ENCODE results near the gene C2CD4D.
A peak's percentile ranks its signal among the peaks of the same experiment; 100 is the strongest.
"Not testable (repeated sequence)": the region's sequence is repeated elsewhere in the genome, so short reads cannot be mapped to it uniquely, and the experiment has no call there.

The C2CD4D gene

DNA sequence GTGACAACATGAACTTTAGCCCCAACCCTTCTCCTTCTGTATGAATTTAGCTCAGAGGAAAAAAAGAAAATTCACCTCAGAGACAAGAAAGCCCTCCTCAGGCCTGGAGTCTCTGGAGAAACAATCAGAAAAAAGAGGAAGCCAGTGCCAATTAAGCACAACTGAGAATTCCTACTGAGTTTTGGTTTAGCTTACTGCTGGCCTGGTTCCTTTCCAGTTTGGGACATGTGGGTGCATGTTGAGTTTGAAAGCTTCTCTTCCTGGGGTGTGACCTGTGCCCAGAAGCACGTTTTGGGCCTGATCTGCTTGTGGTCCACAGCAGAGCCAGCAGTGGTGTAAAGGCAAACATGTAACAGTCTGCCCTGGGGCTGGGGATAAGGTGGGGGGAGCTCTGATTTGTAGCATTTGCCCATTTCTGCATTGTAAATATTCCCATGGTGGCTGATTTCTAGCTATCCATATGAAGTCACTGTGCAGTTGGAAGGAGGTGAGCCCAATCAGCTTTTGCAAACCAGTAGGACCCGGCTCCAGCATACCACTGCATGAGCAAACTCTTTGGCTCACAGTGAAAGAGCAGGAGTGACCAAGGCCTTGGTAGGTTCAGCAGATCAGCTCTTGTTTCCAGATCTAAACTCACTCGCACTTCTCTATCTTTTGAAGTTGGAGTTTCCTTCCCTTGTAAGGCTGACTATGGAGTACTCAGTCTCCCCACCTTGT lies 18.6 kb upstream of the C2CD4D start:
- DNase-seq, result no peak

DNA sequence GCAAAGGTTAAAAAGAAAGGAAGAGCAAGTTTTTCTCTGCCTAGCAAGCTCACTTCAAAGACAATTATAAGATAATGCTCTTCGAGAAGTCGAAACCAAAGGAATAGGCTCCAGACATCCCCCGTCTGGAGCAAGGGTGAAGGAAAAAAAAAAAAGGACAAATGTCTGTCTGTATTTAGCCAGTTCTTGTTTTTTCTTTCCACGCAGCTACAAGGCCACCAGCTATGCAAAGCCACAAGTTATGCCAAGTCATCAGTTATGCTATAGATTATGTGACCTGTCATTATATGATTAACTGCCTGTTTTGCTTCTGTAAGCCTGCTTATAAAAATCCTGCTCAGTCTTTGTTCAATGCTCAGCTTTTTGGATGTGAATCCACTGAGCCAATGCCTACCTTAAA lies 16.3 kb upstream of the C2CD4D start:
- no peak for DNase-seq

DNA sequence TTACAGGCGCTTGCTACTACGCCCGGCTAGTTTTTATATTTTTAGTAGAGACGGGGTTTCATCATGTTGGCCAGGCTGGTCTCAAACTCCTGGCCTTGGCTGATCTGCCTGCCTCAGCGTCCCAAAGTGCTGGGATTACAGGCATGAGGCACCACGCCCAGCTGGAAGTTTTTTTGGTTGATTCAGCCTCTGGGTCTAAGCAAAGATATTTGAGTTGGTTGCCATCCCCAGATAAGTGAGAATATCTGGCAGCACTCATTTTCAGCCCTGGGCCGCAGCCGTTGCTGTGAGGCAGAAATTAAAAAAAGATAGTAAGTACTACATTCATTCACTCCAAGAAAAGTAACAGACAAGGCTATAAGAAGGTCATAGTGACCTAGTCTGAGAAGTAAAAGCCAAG lies 15.9 kb upstream of the C2CD4D start:
- not testable (repeated sequence) for DNase-seq

DNA sequence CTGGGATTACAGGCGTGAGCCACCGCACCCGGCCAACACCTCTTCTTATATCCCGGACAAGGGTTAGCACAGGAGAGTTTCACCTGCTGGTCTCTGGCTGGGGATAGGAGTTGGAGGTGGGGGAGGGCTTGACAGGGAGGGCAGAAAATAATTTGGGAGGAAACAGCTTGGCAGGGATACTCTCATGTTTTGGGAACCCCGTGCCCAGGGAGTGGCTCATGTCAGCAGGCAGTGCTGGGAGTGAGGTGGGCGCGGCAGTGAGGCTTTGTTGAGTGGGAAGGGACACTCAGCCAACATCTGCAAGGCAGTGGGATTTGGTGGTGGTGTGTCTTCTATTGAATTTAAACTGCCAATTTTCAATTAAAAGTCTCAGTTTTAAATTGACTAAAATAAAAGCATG lies 15.0 kb upstream of the C2CD4D start:
- no peak for DNase-seq

DNA sequence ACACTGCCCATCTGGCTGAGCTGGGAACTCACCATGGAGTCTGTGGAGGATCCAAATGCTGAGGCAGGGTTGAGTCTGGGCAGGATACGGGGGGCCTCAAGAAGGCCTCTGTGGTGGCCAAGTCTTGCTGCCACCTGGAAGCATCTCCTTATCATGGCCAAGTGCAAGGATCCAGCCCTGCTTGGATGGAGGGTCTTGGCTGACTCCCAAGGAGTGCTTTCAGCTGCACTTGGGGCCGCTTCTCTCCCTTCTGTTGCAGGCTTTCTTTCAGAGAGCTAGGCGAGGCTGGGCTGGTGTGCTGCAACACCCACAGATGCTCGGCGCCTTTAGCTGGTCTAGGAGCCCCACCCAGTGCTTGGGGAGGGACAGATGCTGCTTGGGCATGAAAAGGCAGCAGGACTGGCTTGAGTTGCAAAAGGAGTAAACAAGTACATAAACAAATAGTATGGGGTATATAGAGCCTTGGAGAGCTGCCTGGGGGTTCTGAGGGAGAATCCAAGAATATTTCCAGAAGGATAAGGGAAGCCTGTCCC lies 13.9 kb upstream of the C2CD4D start, which contains the start of gene THEM5:
TSS of gene THEM5 (minus strand) at position 302 of the 533 bp plus-strand sequence. CDS start at position 155, 147 bp downstream.
- no peak for DNase-seq

DNA sequence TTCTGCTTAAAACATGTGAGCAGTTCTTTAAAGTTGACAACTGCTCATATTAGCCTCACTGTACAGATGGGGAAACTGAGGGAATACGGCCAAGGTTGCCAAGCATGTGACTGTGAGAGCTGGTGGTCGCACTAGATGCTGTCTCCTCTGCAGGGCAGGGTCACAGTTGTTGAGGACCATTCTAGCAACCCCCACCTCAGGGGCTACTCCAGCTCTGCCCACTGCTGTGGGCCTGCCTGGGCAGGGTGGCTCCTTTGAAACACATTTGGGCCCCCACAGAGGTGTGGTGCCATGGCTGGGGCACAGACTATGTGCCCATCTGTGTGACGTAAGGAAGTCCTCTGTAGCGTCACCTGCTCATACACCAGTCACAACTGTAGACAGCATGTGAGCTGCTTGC lies 13.1 kb upstream of the C2CD4D start:
- DNase-seq, result no peak

DNA sequence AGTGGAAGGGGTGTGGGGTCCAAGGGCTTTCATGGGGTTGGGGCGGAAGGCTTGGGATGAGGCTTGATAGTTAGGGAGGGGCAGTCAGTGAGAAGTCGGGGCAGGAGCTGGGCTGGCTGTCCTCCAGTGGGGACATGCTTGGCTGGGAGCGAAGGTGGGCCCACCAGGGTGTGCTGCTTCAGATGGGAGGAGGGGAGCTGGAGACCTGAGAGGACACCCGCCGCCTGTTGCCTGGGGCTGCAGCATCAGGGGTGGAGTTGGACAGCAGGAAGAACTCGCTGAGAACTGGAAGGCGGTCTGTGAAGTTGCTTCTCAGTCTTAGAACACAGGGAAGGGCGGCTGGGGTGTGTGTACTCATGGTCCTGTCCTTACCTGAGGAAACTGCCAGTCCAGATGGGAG lies 12.3 kb upstream of the C2CD4D start:
- DNase-seq, result no peak

DNA sequence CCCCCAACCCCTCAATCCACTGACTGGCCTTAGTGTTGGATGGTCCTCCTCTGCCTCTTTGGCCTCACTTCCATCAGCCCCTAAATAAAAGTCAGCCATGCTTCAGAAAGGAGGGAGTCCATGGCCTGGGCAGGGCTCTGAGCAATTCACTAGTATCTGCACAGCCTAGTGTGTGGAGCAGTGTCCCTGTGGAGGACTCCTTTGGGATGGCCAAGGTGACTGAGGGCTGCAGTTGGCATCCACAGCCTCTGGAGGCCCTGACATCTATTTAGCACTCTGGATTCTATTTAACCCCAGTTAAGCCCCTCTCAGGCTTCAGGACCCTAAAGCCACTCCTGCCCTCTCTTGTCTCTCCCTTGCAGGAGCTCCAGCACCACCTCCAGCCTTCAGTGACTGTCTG lies 10.3 kb upstream of the C2CD4D start:
- no peak for DNase-seq

DNA sequence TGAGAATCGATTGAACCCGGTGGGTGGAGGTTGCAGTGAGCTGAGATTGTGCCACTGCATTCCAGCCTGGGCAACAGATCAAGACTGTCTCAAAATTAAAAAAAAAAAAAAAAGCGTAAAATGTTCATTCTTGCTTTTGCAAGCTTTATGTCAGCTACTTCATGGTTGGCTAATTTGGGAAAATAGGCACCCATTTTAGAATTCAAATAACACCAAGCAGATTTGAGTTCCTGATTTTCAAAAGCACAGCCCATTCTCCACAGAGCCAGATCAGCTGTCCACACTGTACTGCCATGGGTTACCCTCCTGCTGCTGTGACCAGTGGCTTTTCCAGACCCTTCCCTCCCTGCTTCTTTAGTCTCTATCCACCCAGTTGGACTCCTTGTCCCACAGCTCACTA lies 9.5 kb upstream of the C2CD4D start:
- no peak for DNase-seq

DNA sequence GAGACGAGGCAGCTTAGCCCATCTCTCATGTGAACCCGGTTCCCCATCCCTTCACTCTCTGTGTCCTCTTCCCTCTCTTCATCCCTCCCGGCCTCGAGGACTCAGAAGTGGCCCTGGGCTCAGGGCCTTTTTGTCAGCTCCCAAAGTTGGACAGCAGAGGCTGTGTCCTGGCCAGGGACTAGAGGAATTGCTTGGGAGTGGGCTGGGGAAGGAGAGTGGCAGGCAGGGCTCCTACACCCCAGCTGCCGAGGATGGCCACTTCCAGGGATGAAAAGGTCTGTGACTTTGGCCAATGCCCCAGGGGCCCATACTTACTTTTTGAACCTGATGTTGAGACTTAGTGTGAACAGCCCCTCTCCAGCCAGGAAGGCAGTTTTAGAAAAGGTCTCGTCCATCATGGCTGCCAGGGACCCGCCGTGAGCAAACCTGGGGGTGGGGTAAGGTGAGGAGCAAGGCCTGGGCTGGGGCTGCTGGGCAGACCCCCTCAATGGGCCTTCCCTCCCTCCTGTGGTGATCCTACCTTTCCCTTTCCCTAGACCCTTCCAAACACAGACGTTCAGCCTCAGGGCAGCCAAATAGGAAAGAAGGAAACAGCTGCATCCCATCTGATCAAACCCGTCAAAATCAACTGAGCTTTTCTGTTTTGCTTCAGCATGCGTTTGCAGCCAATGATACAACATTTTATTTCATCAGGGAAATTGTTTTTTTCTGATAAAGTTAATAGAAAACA lies 8.4 kb upstream of the C2CD4D start:
- DNase-seq, result no peak

DNA sequence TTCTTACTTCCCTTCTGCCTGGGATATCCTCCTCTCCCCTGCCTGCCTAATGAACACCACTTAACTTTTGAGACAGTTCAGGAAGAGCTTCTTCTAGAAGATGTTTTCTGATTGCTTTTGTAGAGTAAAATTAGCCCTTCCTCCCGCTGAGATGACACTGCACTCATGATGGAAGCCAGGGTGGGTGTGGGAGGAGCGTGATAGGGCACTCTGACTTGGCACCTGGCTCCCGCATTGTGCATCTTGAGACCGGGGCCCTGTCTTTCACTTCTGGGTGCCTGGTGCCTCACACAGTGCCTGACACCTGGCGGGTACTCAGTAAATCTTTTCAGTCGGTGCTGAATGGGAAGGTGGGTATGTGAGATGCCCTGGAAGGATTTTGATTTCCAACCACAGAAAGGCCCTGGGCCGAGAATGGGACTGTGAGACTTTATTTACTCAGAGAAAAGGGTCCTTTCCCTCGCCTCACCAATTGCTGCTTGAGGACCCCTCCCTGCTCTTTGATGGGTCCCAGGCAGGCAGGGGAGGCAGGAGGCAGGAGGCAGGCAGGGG lies 7.1 kb upstream of the C2CD4D start:
- DNase-seq, result no peak

DNA sequence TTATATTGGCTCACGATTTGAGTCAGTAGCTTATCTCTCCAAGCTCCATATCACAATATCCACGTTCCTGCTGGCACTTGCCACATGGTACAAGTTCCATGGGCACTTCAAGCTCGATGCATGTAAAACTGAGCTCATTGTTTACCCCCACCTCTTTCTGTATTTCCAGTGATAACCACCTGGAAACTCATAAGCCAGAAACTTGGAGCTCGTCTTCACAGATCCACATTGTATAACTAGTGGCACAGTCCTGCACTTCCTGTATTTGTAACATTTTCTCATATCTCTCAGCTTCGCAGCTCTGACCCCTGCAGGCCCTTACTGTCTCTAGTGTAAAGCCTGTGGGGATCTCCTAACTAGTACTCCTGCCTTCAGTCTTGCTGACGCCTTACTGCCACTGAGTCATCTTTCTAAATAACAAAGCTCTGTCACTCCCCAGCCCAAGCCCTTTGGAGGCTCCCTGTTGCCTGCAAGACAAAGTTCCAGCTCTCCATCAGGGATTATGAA lies 6.5 kb upstream of the C2CD4D start:
- no peak for DNase-seq

DNA sequence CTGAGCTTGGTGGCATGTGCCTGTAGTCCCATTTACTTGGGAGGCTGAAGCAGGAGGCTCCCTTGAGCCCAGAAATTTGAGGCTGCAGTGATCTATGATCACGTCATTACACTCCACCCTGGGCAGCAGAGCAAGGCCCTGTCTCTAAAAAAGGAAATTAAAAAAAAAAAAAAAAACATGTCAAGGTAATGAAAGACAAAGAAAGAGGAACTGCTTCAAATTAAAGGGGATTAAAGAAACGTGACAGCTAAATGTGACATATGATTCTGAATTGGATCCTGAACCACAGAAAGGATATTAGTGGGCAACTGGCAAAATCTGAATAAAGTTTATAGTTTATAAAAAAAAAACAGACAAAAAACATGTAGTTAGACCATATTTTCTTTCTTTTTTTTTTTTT lies 3.8 kb upstream of the C2CD4D start:
- no peak for DNase-seq

DNA sequence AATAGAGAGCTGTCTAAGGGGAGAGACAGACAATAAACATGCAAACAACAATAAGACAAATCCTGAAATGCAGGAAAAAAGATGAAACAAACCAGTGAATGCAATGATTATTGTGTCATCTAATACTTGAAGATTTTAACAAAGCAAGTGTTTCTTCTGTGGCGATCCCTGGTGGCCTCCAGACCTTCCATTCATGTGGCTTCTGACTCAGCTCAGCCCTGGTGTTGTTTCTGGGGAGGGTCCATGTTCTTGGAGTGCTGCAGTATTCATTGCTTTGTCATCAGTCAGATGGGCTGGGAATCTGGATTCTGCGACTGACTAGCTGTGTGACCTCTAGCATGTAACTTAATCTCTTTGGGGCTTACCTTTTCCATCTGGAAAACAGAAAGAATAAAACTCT lies 1.5 kb upstream of the C2CD4D start:
- no peak for DNase-seq

DNA sequence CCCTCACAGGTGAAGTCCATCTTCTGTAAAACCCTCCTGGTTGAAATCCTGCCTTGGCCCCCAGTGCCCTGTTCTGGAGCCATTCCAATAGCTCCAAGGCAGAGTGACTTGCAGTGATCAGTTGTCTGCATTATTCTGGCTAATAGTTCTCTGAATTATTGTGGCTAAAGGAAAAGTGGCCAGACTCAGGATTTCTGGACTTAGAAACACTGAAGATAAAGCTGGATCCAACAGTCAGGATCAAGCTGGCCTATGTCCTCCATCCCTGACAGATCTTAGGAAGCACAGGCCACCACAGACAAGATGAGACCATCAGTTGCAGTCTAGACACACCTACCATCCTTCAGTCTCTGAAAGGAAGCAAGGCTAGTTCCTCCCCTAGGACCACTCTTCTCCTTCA lies 801 bp upstream of the C2CD4D start:
- peak; percentile 28 for DNase-seq

DNA sequence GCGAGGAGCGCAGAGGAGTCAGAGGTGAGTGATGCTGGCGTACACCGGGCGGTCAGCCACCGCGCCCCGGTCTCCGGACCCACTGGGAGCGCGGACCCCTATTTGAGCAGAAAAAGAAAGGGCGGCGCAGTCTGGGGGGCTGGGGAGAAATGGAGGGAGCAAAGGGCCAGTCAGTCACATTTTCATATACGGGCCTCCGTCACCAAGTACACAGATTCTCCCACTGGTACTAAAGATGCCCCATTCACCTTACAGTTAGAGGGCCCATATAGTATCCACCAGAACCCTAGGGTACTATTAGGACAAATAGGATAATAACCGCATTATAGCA lies 573 bp downstream of the C2CD4D start:
- DNase-seq, result no peak

DNA sequence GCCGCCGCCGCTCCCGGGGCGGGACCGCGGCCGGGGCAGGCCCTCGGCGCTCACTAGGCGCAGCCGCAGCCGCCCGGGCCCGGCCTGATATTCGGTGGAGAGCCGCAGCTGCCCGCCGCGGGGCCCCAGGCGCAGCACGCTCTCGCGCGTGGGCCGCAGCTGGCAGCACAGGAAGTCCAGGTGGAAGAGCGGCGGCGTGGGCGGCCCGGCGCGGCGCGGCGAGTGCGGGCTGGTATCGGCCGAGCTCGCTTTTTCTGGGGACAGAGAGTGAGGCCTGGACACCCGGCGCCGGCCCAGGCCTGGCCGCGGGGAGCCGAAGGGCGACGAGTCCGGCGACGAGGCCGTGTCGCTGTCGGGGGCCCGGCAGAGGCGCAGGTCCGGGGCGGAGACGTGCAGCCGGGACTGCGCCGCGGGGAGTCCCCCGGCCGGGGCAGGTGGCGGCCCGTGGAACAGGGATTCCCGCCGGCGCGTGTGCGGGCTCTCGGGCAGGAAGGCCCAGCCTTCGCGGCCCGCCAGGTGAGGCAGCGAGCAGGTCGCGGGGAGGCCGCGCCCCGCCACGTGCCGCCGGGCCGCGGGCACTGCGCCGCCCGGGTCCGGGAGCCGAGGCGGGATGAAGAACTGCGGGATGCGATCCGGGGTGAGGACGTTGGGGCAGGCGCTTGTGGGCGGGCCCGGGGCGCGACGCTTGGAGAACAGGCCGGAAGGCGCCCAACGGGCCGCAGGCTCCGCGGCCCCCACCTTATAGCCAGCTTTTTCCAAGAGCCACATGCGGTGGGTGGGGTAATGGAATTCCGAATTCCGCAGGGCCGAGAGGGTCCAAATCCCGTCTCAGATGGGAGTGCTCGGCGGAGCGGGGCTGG lies 1.2 kb downstream of the C2CD4D start:
- DNase-seq, result peak; percentile 87

DNA sequence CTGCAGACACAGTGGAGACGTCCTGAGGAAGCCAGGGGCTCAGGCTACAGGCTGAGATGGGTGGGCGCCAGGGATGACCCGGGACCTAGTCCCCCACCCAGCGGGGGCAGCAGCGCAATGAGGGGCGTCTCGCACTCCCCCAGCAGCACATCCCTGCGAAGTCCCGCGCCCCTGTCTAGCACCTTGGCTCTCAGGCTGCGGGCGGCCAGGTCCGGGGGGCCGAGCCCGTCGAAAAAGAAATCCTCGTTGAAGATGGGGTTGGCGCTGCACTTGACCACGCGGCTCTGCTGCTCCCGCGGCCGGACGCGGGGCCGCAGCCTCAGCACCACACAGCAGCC lies 1.8 kb downstream of the C2CD4D start:
- DNase-seq, result no peak

DNA sequence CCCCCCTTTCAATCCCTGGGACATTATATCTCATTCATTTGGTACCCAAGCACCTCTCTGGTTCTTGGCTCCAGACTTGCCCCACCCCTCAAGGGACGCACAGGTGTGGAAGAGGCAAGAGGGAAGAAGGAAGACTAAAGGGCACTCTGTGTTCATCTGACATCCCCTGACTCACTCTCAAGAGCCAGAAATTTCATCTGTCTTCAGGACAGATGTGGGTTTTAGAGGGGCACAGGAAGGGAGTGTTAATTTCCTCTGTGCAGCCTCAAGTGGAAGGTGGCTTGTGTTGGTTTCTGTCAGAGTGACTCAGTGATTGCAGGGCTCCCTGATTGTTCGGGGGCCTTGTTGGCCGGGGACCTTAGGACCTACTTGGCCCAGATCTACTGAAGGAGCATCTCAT lies 2.4 kb downstream of the C2CD4D start:
- DNase-seq, result peak; percentile 79

DNA sequence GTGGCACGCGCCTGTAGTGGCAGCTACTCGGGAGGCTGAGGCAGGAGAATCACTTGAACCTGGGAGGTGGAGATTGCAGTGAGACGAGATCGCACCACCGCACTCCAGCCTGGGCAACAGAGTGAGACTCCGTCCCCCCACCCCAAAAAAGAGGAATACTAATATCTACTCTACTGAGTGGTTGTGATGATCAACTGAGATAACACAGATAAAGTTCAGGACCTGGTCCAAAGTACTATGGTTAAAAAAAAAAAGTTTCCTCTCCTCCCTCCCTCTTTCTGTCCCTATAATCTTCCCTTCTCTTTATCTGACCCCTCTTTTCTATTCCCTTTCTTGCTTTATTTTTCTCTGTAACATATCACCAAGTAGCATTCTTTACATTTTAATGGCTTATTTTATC lies 4.0 kb downstream of the C2CD4D start:
- DNase-seq, result no peak

DNA sequence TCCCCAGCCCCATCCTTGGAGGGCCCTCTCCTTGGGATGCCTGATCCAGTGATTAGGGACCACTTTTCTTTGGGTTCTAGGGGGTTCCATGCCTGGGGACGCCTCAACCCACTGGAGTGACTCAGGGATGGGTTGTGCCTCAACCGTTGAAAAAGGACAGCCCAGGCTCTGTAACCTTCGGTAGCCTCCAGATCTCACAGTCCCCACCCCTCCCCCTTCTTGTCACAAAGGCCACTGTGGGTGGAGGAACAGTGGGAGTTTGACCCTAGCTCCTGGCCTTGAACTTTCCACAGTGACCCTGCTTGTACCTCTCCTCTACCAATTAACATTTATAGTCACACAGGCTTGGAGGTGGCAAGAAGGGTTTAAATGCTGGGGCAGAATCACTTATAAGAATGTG lies 5.4 kb downstream of the C2CD4D start:
- no peak for DNase-seq

DNA sequence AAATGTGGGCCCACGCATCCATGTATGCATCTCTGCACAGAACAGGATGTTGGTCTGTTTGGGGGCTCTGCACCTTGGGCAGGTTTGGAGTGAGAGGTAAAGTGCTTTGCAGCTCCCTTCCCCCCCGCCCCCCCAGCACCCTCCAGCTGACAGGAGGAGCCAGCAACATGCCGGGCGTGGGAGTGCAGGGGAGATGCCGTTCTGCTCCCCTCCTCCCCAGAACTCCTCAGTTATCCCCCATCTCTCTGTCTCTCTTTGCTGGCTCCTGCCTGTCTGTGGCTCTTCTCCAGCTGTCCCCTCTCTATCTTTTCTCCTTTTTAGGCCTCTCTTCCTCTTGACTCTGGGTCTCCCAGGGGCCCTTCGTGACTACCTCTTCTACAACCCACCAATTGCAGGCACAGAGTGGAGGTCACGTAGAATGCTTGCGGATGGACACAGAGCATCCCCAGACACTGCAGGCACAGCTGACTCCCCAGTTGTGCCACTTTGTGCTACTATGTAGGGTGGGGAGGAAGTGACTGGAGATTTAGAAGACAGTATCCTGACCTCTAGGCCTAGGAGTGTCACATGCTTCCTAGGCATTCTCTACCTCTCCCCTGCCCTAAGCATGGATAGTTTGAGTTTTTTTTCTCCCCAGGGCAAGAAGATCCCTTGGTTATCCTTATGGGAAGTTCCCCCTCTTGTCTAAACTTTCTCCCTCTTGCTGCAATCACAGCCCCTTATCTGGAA lies 6.3 kb downstream of the C2CD4D start:
- no peak for DNase-seq

Data from DMS53 (cell line).